ENCODE measurements around the gene CD180. TPM values are rescaled to one million over a fixed set of nuclear protein-coding genes. Genes with fewer than 3 reads are reported as not detected.
"Not testable (repeated sequence)": the region's sequence is repeated elsewhere in the genome, so short reads cannot be mapped to it uniquely, and the experiment has no call there.

The CD180 gene
- total RNA-seq, 1 donor from 2014 or later: 0.51 TPM

- DNase-seq (ENCODE audit: low read depth): no peak
Measured at GRCh38 chr5:67189931-67190330, 6.7 kb downstream of the CD180 start.

- no peak for DNase-seq (ENCODE audit: low read depth)
Measured at GRCh38 chr5:67189079-67189354, 7.6 kb downstream of the CD180 start.

DNA sequence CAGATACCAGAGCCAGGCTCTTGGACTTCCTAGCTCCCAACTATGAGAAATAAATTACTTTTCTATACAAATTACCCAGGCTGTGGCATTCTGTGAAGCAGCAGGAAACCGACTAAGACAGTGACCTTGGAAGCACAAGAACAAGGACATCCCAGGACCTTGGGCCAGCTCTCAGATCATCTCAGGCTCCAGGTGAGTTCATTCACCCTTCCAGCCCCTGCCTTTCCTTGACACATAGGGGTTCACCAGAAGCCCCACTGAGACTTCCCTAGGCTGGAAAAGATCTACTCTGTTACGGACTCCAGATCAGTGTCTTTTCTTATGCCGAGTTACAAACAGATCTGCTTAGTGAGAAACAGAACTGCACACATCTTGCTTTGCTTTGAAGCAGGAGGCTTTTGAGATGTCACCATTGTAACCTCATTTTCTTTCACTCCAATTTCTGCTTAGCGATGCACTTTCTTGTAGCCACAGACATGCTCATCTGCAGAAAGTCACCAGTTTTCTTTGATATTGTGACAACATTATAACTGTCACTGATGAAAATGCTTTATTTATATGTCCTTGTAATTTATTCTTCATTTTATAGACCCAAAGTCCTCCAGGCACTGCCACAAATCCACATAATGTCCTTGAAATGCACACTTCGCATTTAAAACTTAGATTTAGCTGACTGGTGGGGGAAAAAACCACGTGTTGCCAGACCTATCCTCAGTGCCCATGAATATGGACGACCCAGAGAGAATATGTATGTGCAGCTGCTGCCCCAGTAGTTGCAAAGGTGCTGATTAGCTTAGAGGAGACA is 8.1 kb downstream of the CD180 start:
- no peak for DNase-seq (ENCODE audit: low read depth)

DNA sequence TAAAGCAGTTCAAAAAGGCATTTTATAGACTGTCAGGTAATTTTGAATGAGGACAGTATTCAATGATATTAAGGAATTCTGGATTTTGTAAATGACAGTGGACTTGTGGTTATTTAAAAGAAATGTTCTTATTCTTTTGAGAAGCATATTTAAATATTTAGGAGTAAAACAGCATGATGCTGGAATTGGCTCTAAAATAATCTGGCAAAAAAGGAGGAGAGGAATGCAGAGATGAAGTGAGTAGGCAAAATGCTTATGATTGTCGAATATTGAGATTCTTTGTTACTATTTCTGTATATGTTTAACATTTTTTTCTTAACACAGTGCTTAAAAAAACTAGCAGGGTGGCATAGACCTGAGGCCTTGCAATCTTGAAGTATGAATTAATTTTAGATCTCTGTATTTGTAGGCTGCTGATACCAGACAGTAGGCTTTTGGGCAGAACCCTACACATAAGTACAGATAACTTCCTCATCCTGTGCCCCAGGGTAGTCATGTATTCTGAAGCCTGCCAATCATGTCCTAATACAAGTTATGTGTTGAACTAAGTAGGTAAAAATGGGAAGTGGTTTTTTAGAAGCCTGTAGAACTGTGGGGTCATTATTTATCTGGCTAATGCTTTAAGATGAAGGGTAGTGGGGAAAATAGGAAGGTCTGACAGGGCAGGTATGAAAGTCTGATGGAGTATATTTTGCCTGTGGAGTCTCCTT is 9.4 kb downstream of the CD180 start:
- DNase-seq (ENCODE audit: low read depth): no peak

DNA sequence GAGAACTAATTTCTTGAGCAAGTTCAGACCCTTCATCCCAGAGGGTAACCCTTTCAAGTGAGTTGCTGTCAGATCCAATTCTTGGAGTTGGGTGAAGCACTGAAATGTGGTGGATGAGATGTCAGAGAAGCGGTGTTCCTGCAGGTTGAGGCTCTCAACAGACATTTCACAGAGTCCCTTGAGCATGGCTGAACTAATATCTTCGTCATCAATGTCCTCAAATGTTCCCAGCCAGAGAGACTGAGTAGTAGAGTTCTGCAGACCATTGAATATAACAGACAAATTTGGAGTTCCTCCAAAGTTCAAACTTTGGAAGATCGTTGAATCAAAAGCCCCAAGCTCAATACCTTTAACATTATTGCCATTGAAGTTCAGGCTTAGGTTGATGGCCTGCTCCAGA is 12.7 kb downstream of the CD180 start:
- DNase-seq (ENCODE audit: low read depth): no peak

DNA sequence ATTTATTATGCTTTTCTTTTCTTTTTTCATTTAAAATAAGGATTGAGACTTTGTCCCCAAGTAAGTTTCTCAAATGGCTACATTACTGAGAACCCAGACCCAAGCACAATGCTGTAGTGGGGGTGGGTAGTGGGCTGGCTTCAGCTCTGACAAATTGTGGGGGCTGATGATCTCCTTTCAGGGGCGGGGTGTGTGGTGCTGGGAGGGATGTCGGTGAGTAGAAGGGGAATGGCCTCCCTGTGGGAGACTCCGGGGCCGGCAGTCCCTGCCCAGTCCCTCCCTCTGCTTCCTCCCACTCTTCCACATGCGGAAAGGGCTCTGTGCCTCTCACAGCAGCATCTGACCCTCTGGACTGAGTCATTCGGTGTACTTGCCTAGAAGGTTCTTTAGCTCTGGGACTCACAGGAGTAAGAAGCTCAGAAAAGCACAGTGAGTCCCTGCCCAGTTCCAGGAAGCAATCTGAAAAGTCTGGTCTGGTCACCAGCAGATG is 14.3 kb downstream of the CD180 start:
- peak; percentile 73 for DNase-seq (ENCODE audit: low read depth)

DNA sequence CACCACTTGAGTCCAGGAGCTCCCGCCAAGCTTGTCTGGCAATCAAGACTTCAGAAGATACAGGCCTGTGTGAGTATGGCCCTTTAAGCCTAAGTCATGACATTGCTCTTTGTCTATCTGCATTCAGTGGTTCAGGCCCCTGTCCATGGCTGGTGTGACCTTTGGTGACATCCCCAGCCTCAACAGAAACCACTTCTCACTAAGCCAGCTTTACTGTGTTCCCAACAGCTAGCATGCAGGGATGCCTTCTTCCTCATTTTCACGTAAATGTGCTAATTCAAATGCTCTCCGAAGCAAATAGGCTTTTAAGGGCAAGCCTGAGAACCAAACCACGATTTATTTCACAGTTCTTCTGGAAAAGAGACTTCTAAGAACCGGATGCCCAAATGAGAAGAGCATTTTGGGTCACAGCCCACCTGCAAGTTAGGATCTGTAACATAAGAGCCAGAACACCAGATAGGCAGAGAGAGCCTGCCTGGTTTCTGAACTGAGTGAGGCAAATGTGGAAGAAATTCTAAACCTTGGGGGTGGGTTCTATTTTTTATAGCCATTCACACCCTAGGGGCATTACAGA is 14.9 kb downstream of the CD180 start:
- DNase-seq (ENCODE audit: low read depth): peak; percentile 22

GRCh38 chr5:67179697-67180361 is 16.8 kb downstream of the CD180 start:
- DNase-seq (ENCODE audit: low read depth): no peak

DNA sequence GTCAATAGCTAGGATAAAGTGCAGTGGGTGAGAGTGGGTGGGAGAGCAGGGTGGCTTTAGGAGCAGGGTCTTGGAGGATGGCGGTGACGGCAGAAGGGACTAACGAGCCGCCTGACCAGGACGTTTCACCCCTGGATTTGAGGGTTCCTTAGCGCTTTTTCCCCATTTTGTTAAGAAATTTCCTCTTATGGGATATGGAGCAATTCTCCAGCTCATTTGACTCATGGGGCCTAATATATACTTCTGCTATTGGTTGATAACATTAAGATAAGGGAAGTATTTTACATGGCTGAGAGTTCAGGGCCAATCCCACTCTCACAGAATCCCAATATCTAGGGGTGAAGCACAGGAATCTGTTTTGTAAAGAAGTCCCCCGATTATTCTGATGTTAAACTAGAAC is 17.6 kb downstream of the CD180 start:
- no peak for DNase-seq (ENCODE audit: low read depth)

DNA sequence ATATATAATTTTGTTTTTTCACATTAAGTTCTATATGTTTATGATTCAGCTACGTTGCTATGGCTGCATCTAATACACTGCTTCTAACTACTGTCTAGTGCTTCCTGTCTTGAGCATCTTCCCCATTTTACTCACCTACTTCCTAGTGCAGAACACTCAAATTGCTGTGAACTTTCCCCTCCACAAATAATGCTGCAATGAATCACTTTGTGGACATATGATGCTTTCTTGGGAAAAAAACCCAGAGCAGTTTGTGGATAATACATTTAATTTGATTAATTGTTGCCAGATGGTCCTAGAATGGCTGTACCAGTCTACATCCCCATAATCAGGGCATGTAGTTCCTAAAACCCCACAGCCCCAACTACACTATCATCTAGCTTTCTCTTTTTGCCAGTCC is 18.5 kb downstream of the CD180 start:
- DNase-seq (ENCODE audit: low read depth): peak; percentile 11

DNA sequence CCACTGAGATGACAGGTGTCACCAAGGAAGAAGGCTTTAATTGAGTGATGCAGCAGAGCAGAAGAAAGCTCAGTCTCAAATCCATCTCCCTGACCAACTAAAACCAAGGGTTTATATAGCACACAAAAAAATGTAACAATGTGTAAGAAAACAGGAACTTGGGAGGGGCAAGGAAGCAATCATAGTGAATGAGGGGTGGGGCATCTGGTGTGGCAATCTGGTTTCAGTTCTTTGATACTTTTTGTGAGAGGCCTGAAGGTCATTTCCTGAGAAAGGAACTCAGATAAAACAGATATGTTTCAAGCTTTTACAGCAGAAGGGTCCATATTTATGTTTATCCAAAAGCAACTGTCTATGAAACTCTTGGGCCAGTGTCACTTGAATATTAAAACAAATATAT is 19.7 kb downstream of the CD180 start:
- DNase-seq (ENCODE audit: low read depth): no peak

DNA sequence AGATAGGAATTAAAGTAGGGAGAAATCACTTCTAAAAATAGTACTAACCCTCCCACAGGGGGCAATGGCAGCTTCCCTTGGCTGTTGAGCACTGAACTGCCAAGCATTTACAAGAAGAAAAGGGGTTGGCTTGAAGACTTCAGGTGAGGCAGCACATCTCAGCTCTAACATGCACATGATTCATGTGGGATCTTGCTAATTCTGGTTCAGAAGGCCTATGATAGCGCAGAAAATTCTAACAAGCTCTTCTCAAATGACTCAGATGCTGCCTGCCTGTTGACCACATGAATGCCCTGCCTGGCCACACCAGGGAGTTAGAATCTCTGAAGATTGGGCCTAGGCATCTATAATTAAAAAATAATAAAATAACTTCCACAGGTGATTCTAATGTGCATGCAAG is 22.6 kb downstream of the CD180 start:
- DNase-seq (ENCODE audit: low read depth): peak; percentile 50

DNA sequence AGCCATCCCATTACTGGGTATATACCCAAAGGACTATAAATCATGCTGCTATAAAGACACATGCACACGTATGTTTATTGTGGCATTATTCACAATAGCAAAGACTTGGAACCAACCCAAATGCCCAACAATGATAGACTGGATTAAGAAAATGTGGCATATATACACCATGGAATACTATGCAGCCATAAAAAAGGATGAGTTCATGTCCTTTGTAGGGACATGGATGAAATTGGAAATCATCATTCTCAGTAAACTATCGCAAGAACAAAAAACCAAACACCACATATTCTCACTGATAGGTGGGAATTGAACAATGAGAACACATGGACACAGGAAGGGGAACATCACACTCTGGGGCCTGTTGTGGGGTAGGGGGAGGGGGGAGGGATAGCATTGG is 23.2 kb downstream of the CD180 start:
- DNase-seq (ENCODE audit: low read depth): not testable (repeated sequence)

- no peak for DNase-seq (ENCODE audit: low read depth)
Measured at GRCh38 chr5:67170767-67171166, 25.8 kb downstream of the CD180 start.

GRCh38 chr5:67168069-67168468 is 28.5 kb downstream of the CD180 start:
- no peak for DNase-seq (ENCODE audit: low read depth)

DNA sequence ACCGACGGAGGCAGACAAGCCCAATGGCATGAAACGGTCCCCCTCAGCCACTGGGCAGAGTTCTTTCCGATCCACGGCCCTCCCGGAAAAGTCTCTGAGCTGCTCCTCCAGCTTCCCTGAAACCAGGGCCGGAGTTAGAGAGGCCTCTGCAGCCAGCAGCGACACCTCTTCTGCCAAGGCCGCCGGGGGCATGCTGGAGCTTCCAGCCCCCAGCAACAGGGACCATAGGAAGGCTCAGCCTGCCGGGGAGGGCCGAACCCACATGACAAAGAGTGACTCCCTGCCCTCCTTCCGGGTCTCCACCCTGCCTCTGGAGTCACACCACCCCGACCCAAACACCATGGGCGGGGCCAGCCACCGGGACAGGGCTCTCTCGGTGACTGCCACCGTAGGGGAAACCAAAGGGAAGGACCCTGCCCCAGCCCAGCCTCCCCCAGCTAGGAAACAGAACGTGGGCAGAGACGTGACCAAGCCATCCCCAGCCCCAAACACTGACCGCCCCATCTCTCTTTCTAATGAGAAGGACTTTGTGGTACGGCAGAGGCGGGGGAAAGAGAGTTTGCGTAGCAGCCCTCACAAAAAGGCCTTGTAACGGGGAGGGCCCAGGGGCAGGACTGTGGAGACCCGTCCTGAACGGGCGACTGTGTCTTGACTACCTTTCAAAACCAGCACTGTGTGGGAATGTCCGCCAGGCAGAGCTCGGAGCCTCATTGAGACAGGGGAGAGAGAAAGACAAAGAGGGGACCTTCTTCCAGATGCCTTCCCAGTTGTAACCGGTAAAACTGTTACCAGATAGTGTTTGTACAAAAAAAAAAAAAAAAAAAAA is 29.9 kb downstream of the CD180 start:
- DNase-seq (ENCODE audit: low read depth): no peak

DNA sequence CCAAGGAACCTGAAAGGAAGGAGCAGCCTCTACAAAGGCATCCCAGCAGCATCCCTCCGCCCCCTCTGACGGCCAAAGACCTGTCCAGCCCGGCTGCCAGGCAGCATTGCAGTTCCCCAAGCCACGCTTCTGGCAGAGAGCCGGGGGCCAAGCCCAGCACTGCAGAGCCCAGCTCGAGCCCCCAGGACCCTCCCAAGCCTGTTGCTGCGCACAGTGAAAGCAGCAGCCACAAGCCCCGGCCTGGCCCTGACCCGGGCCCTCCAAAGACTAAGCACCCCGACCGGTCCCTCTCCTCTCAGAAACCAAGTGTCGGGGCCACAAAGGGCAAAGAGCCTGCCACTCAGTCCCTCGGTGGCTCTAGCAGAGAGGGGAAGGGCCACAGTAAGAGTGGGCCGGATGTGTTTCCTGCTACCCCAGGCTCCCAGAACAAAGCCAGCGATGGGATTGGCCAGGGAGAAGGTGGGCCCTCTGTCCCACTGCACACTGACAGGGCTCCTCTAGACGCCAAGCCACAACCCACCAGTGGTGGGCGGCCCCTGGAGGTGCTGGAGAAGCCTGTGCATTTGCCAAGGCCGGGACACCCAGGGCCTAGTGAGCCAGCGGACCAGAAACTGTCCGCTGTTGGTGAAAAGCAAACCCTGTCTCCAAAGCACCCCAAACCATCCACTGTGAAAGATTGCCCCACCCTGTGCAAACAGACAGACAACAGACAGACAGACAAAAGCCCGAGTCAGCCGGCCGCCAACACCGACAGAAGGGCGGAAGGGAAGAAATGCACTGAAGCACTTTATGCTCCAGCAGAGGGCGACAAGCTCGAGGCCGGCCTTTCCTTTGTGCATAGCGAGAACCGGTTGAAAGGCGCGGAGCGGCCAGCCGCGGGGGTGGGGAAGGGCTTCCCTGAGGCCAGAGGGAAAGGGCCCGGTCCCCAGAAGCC is 30.8 kb downstream of the CD180 start:
- no peak for DNase-seq (ENCODE audit: low read depth)

- no peak for DNase-seq (ENCODE audit: low read depth)
Measured at GRCh38 chr5:67164856-67165525, 31.6 kb downstream of the CD180 start.

- DNase-seq (ENCODE audit: low read depth): no peak
Measured at GRCh38 chr5:67163863-67164595, 32.6 kb downstream of the CD180 start.

Data from myocyte (in vitro differentiated cells).